GM23338 (cell line): ENCODE measurements around the gene C10orf90. TPM values are rescaled to one million over a fixed set of nuclear protein-coding genes. Genes with fewer than 3 reads are reported as not detected.

ENCODE experiments used
- ATAC-seq: fragments of 200-7000 bp; cut with Tn5 transposase; 3 replicates; pipeline ENCODE4 v1.9.1; 2020
- DNase-seq: peaks from one replicate; pipeline ENCODE4 v3.0.0-alpha.2; 2015; ENCODE audit warnings: low spot score
- H2AFZ ChIP-seq: fragments of 200-600 bp; sonication (generic); 2 replicates; pipeline ENCODE4 v1.8.0; 2016; ENCODE audit warnings: antibody characterized with exemption, mild to moderate bottlenecking, moderate library complexity
- H3F3A ChIP-seq: fragments of 200-600 bp; sonication (generic); replicated peaks from 2 replicates; pipeline ENCODE4 v1.8.0; 2017; ENCODE audit warnings: antibody characterized with exemption, mixed run types, low read depth
- H3K27ac ChIP-seq: fragments of 200-600 bp; sonication (generic); 2 replicates; pipeline ENCODE4 v1.6.1; 2016; ENCODE audit warnings: low read depth
- H3K27me3 ChIP-seq: fragments of 200-600 bp; sonication (generic); 2 replicates; pipeline ENCODE4 v1.8.0; 2016; ENCODE audit warnings: mild to moderate bottlenecking, mixed run types, moderate library complexity; ENCODE audit not compliant: insufficient read depth
- H3K36me3 ChIP-seq: fragments of 200-600 bp; sonication (generic); 2 replicates; pipeline ENCODE4 v1.8.0; 2016; ENCODE audit warnings: mild to moderate bottlenecking; ENCODE audit not compliant: insufficient read depth
- H3K4me1 ChIP-seq: fragments of 200-600 bp; sonication (generic); 2 replicates; pipeline ENCODE4 v1.8.0; 2016; ENCODE audit warnings: mild to moderate bottlenecking, moderate library complexity; ENCODE audit not compliant: insufficient read depth
- H3K4me2 ChIP-seq: fragments of 200-600 bp; sonication (generic); 2 replicates; pipeline ENCODE4 v1.7.1; 2017; ENCODE audit warnings: mixed run types
- H3K4me3 ChIP-seq: fragments of 200-600 bp; sonication (generic); 2 replicates; pipeline ENCODE4 v1.6.1; 2016; ENCODE audit warnings: mixed run types
- H3K79me2 ChIP-seq: fragments of 200-600 bp; sonication (generic); replicated peaks from 2 replicates; pipeline ENCODE4 v1.8.0; 2017; ENCODE audit warnings: mild to moderate bottlenecking; ENCODE audit not compliant: insufficient read depth
- H3K9me2 ChIP-seq: fragments of 200-600 bp; sonication (generic); 2 replicates; pipeline ENCODE4 v1.8.0; 2017; ENCODE audit not compliant: insufficient read depth
- H4K20me1 ChIP-seq: fragments of 200-600 bp; sonication (generic); replicated peaks from 2 replicates; pipeline ENCODE4 v1.8.0; 2017; ENCODE audit warnings: mild to moderate bottlenecking; ENCODE audit not compliant: insufficient read depth
- H3K27ac Mint-ChIP-seq: 2 replicates; pipeline ENCODE4 v1.8.0; 2020; ENCODE audit warnings: inconsistent platforms, mild to moderate bottlenecking, moderate library complexity, mixed read lengths
- H3K27me3 Mint-ChIP-seq: 3 replicates; pipeline ENCODE4 v1.8.0; 2022; ENCODE audit warnings: low read depth, mild to moderate bottlenecking, moderate library complexity, mixed read lengths, inconsistent platforms; ENCODE audit not compliant: insufficient read depth, poor library complexity
- H3K36me3 Mint-ChIP-seq: 3 replicates; pipeline ENCODE4 v1.8.0; 2021; ENCODE audit warnings: low read depth, mild to moderate bottlenecking, inconsistent platforms, moderate library complexity, mixed read lengths
- H3K4me1 Mint-ChIP-seq: 3 replicates; pipeline ENCODE4 v1.8.0; 2020; ENCODE audit warnings: mild to moderate bottlenecking, inconsistent platforms, mixed read lengths
- H3K4me3 Mint-ChIP-seq: 3 replicates; pipeline ENCODE4 v1.8.0; 2021; ENCODE audit warnings: moderate library complexity, mild to moderate bottlenecking, inconsistent platforms, mixed read lengths
- H3K9me3 Mint-ChIP-seq: 3 replicates; pipeline ENCODE4 v1.8.0; 2020; ENCODE audit warnings: moderate library complexity, mild to moderate bottlenecking, inconsistent platforms, mixed read lengths
- EZH2 ChIP-seq: fragments of 200-600 bp; sonication (generic); IDR thresholded peaks from one replicate; pipeline ENCODE4 v1.8.0; 2017; ENCODE audit warnings: antibody characterized with exemption, mild to moderate bottlenecking, low read depth; ENCODE audit not compliant: unreplicated experiment
- EZH2phosphoT487 ChIP-seq: fragments of 200-600 bp; sonication (generic); IDR thresholded peaks from one replicate; pipeline ENCODE4 v1.8.1; 2018; ENCODE audit warnings: antibody characterized with exemption; ENCODE audit not compliant: unreplicated experiment
- NANOG ChIP-seq: IDR thresholded peaks from 2 replicates; pipeline ENCODE4 v1.6.1; 2016; ENCODE audit warnings: antibody characterized with exemption, borderline replicate concordance
- STAT1 ChIP-seq: IDR thresholded peaks from one replicate; pipeline ENCODE4 v1.6.1; 2016; ENCODE audit warnings: antibody characterized with exemption; ENCODE audit not compliant: unreplicated experiment
- ZNF331 ChIP-seq: fragments of 250-450 bp; sonication (Bioruptor Pico); IDR thresholded peaks from 2 replicates; pipeline ENCODE4 v1.5.0; 2020; ENCODE audit warnings: low read depth, mild to moderate bottlenecking, moderate library complexity
- polyA plus RNA-seq: library from polyadenylated mRNA; unstranded; fragments of >200 nt; fragmentation: Nextera tagmentation; extraction: Ambion mirVana; gene quantifications from 2 replicates; pipeline ENCODE4 v1.2.1, GENCODE V29; 2016
- total RNA-seq: library from RNA; depleted of rRNA; stranded (reverse); fragments of >200 nt; shearing (Covaris generic); gene quantifications from 2 replicates; pipeline ENCODE4 v1.2.3, GENCODE V29; 2014
- TF ChIP-seq, protein P1 (sequence below): IDR thresholded peaks from 2 replicates; pipeline ENCODE4 v1.6.1; 2016; ENCODE audit warnings: antibody characterized with exemption
- TF ChIP-seq, protein P2 (sequence below): IDR thresholded peaks from one replicate; pipeline ENCODE4 v1.6.1; 2018; ENCODE audit warnings: antibody characterized with exemption; ENCODE audit not compliant: unreplicated experiment
- TF ChIP-seq, protein P3 (sequence below), 2 experiments: fragments of 200-600 bp in 1 of 2; sonication (generic) in 1 of 2; conservative IDR thresholded peaks; 2 replicates each; pipeline versions ENCODE4 v1.5.1 to v1.6.1; 2016 to 2017; ENCODE audit warnings: antibody characterized with exemption in 2 of 2, low read depth in 2 of 2, mild to moderate bottlenecking in 2 of 2, moderate library complexity in 1 of 2
- TF ChIP-seq, protein P4 (sequence below): fragments of 250-450 bp; sonication (Bioruptor Pico); IDR thresholded peaks from 2 replicates; pipeline ENCODE4 v1.5.0; 2020; ENCODE audit warnings: mild to moderate bottlenecking, moderate library complexity

The C10orf90 gene
- total and polyA plus RNA-seq, 2 experiments from 2014 or later = 0.76 to 0.97 TPM

DNA sequence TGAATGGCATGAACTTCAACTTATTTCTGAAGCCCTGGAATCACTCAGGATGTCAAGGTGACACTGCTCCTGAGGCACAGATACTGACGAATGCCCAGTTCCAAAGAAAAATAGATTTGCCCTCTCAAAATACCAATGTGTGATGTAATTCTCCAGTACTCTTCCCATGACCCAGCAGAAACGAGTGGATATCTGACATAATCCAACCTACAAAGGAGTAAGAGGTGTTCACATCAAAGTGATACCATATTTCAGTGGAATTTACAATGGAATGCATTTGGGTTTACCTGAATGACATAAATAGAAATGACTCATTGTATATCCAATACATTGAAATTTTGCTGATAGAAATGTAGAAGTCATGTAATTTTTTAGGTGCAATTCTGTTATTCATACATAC is 161.3 kb downstream of the C10orf90 start:
- TF ChIP-seq EZH2 (no peak), ZNF331 (no peak), STAT1 (no peak), EZH2phosphoT487 (no peak), NANOG (no peak)
- TF ChIP-seq, protein P1, sequence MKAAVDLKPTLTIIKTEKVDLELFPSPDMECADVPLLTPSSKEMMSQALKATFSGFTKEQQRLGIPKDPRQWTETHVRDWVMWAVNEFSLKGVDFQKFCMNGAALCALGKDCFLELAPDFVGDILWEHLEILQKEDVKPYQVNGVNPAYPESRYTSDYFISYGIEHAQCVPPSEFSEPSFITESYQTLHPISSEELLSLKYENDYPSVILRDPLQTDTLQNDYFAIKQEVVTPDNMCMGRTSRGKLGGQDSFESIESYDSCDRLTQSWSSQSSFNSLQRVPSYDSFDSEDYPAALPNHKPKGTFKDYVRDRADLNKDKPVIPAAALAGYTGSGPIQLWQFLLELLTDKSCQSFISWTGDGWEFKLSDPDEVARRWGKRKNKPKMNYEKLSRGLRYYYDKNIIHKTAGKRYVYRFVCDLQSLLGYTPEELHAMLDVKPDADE = no peak
- TF ChIP-seq, protein P2, sequence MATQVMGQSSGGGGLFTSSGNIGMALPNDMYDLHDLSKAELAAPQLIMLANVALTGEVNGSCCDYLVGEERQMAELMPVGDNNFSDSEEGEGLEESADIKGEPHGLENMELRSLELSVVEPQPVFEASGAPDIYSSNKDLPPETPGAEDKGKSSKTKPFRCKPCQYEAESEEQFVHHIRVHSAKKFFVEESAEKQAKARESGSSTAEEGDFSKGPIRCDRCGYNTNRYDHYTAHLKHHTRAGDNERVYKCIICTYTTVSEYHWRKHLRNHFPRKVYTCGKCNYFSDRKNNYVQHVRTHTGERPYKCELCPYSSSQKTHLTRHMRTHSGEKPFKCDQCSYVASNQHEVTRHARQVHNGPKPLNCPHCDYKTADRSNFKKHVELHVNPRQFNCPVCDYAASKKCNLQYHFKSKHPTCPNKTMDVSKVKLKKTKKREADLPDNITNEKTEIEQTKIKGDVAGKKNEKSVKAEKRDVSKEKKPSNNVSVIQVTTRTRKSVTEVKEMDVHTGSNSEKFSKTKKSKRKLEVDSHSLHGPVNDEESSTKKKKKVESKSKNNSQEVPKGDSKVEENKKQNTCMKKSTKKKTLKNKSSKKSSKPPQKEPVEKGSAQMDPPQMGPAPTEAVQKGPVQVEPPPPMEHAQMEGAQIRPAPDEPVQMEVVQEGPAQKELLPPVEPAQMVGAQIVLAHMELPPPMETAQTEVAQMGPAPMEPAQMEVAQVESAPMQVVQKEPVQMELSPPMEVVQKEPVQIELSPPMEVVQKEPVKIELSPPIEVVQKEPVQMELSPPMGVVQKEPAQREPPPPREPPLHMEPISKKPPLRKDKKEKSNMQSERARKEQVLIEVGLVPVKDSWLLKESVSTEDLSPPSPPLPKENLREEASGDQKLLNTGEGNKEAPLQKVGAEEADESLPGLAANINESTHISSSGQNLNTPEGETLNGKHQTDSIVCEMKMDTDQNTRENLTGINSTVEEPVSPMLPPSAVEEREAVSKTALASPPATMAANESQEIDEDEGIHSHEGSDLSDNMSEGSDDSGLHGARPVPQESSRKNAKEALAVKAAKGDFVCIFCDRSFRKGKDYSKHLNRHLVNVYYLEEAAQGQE = no peak
- TF ChIP-seq, protein P3, sequence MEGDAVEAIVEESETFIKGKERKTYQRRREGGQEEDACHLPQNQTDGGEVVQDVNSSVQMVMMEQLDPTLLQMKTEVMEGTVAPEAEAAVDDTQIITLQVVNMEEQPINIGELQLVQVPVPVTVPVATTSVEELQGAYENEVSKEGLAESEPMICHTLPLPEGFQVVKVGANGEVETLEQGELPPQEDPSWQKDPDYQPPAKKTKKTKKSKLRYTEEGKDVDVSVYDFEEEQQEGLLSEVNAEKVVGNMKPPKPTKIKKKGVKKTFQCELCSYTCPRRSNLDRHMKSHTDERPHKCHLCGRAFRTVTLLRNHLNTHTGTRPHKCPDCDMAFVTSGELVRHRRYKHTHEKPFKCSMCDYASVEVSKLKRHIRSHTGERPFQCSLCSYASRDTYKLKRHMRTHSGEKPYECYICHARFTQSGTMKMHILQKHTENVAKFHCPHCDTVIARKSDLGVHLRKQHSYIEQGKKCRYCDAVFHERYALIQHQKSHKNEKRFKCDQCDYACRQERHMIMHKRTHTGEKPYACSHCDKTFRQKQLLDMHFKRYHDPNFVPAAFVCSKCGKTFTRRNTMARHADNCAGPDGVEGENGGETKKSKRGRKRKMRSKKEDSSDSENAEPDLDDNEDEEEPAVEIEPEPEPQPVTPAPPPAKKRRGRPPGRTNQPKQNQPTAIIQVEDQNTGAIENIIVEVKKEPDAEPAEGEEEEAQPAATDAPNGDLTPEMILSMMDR (conservative IDR thresholded peaks at IDR 0.05; ENCODE audit: low read depth in 2 of 2) = no peak
- TF ChIP-seq, protein P4, sequence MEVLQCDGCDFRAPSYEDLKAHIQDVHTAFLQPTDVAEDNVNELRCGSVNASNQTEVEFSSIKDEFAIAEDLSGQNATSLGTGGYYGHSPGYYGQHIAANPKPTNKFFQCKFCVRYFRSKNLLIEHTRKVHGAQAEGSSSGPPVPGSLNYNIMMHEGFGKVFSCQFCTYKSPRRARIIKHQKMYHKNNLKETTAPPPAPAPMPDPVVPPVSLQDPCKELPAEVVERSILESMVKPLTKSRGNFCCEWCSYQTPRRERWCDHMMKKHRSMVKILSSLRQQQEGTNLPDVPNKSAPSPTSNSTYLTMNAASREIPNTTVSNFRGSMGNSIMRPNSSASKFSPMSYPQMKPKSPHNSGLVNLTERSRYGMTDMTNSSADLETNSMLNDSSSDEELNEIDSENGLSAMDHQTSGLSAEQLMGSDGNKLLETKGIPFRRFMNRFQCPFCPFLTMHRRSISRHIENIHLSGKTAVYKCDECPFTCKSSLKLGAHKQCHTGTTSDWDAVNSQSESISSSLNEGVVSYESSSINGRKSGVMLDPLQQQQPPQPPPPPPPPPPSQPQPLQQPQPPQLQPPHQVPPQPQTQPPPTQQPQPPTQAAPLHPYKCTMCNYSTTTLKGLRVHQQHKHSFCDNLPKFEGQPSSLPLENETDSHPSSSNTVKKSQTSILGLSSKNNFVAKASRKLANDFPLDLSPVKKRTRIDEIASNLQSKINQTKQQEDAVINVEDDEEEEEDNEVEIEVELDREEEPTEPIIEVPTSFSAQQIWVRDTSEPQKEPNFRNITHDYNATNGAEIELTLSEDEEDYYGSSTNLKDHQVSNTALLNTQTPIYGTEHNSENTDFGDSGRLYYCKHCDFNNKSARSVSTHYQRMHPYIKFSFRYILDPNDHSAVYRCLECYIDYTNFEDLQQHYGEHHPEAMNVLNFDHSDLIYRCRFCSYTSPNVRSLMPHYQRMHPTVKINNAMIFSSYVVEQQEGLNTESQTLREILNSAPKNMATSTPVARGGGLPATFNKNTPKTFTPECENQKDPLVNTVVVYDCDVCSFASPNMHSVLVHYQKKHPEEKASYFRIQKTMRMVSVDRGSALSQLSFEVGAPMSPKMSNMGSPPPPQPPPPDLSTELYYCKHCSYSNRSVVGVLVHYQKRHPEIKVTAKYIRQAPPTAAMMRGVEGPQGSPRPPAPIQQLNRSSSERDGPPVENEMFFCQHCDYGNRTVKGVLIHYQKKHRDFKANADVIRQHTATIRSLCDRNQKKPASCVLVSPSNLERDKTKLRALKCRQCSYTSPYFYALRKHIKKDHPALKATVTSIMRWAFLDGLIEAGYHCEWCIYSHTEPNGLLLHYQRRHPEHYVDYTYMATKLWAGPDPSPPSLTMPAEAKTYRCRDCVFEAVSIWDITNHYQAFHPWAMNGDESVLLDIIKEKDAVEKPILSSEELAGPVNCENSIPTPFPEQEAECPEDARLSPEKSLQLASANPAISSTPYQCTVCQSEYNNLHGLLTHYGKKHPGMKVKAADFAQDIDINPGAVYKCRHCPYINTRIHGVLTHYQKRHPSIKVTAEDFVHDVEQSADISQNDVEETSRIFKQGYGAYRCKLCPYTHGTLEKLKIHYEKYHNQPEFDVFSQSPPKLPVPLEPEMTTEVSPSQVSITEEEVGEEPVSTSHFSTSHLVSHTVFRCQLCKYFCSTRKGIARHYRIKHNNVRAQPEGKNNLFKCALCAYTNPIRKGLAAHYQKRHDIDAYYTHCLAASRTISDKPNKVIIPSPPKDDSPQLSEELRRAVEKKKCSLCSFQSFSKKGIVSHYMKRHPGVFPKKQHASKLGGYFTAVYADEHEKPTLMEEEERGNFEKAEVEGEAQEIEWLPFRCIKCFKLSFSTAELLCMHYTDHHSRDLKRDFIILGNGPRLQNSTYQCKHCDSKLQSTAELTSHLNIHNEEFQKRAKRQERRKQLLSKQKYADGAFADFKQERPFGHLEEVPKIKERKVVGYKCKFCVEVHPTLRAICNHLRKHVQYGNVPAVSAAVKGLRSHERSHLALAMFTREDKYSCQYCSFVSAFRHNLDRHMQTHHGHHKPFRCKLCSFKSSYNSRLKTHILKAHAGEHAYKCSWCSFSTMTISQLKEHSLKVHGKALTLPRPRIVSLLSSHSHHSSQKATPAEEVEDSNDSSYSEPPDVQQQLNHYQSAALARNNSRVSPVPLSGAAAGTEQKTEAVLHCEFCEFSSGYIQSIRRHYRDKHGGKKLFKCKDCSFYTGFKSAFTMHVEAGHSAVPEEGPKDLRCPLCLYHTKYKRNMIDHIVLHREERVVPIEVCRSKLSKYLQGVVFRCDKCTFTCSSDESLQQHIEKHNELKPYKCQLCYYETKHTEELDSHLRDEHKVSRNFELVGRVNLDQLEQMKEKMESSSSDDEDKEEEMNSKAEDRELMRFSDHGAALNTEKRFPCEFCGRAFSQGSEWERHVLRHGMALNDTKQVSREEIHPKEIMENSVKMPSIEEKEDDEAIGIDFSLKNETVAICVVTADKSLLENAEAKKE = no peak
- Histone ChIP-seq H3K9me2 (no peaks in the 10 kb centered on the region), H3K79me2 (no peaks in the 10 kb centered on the region), H3F3A (no peaks in the 10 kb centered on the region), H3K4me3 (no peak overlapping the region), H2AFZ (no peak overlapping the region), H3K27me3 (no peaks in the 10 kb centered on the region), H3K4me1 (no peaks in the 10 kb centered on the region), H3K4me2 (no peak overlapping the region), H4K20me1 (no peaks in the 10 kb centered on the region), H3K36me3 (no peaks in the 10 kb centered on the region), H3K27ac (no peak overlapping the region)
- Mint-ChIP-seq H3K9me3 (no peaks in the 10 kb centered on the region), H3K27ac (no peak overlapping the region), H3K4me3 (no peak overlapping the region), H3K4me1 (peaks cover 8% of the 10 kb centered on the region; the same call in 2 of the 3 replicates), H3K27me3 (peaks cover 1% of the 10 kb centered on the region), H3K36me3 (no peaks in the 10 kb centered on the region)
- no peak for ATAC-seq
- no peak for DNase-seq
